Vagina (tissue), 2 donors: ENCODE results near the gene XAGE1A.
"Not testable (repeated sequence)": the region's sequence is repeated elsewhere in the genome, so short reads cannot be mapped to it uniquely, and the experiment has no call there.

Source experiments
- CTCF ChIP-seq, 3 experiments: fragments of 450-650 bp in 2 of 3; fragments of 200-600 bp in 1 of 3; sonication (generic) in 1 of 3; IDR thresholded peaks; one replicate each; pipeline ENCODE4 v1.5.1; 2017 to 2019; ENCODE audit warnings: antibody characterized with exemption in 3 of 3, mild to moderate bottlenecking in 2 of 3, moderate library complexity in 2 of 3
- POLR2A ChIP-seq, 2 donors: fragments of 450-650 bp; IDR thresholded peaks; one replicate each; pipeline ENCODE4 v1.6.1; 2017; ENCODE audit warnings: antibody characterized with exemption in 2 of 2, mild to moderate bottlenecking in 2 of 2, moderate library complexity in 2 of 2
- POLR2AphosphoS5 ChIP-seq, 2 donors: sonication (generic); formaldehyde crosslinking; IDR thresholded peaks; one replicate each; pipeline ENCODE4 v1.9.0; 2017; ENCODE audit warnings: antibody characterized with exemption in 2 of 2, mild to moderate bottlenecking in 2 of 2, low read depth in 1 of 2; ENCODE audit not compliant: insufficient read depth in 1 of 2

GRCh38 chrX:52516987-52517325 is 21.3 kb downstream of the XAGE1A start, which contains the start of gene XAGE1B:
- TF ChIP-seq CTCF (IDR thresholded peaks at IDR 0.05); POLR2A (IDR thresholded peaks at IDR 0.05); POLR2AphosphoS5 (IDR thresholded peaks at IDR 0.05; ENCODE audit: insufficient read depth in 1 of 2, low read depth in 1 of 2): not testable (repeated sequence)
